K562 (cell line): ENCODE data around the gene HRC. TPM values are rescaled to one million over a fixed set of nuclear protein-coding genes. Genes with fewer than 3 reads are reported as not detected.

Experiments used
- ATAC-seq: fragments of 200-7000 bp; cut with Tn5 transposase; 3 replicates; pipeline ENCODE4 v1.9.1; 2020; ENCODE audit warnings: moderate library complexity
- BruUV-seq: library from RNA; stranded (reverse); fragments of 400-500 nt; replicated peaks from 2 replicates; lab custom pipeline; 2021; lab: Mats Ljungman, UMichigan
- CTCF ChIA-PET: fragments of 300-600 bp; formaldehyde crosslinking; extraction: SDS; loops from one replicate; lab custom pipeline; 2021; ENCODE audit warnings: low intra/inter-chr PET ratio; lab: Yijun Ruan, JAX
- POLR2A ChIA-PET: fragments of 300-600, 350-650 bp; sonication (Branson Sonifier 250); formaldehyde crosslinking; extraction: SDS; loops from one replicate; lab custom pipeline; 2021; ENCODE audit warnings: antibody characterized with exemption, inconsistent platforms; lab: Yijun Ruan, JAX
- DNase-seq, 4 experiments: peaks; one replicate each; pipeline versions ENCODE4 v3.0.0 to v3.0.0-alpha.2; 2011 to 2018; ENCODE audit warnings: low spot score in 3 of 4, mixed read lengths in 3 of 4; ENCODE audit errors: extremely low read depth in 1 of 4
- FAIRE-seq: peaks from 2 replicates; lab custom pipeline; 2011; peaks lifted over from hg19 to GRCh38; lab: Jason Lieb, UNC
- H2AFZ ChIP-seq: 2 replicates; pipeline ENCODE4 v1.6.0; 2011; ENCODE audit warnings: low read depth, low read length, control low read depth, inconsistent platforms
- H3K27ac ChIP-seq: fragments of 200-600 bp; 3 replicates; pipeline ENCODE4 v1.8.0; 2011; ENCODE audit warnings: low read depth, mild to moderate bottlenecking, control low read depth, inconsistent platforms, low read length, moderate library complexity, mixed read lengths; ENCODE audit errors: extremely low read depth
- H3K27me3 ChIP-seq, 2 experiments: fragments of 300-600 bp in 1 of 2; 2 replicates in 1 of 2; 3 replicates in 1 of 2; pipeline versions ENCODE4 v1.6.0 to v1.8.0; 2011; ENCODE audit warnings: inconsistent platforms in 2 of 2, low read length in 2 of 2, mild to moderate bottlenecking in 1 of 2, mixed read lengths in 1 of 2, moderate library complexity in 1 of 2; ENCODE audit not compliant: control insufficient read depth in 2 of 2, insufficient read depth in 2 of 2
- H3K36me3 ChIP-seq: fragments of 300-600 bp; 3 replicates; pipeline ENCODE4 v1.8.0; 2011; ENCODE audit warnings: mild to moderate bottlenecking, low read length, inconsistent platforms; ENCODE audit not compliant: control insufficient read depth, insufficient read depth
- H3K4me1 ChIP-seq, 2 experiments: fragments of 200-600 bp in 1 of 2; replicated peaks in 1 of 2; 2 replicates in 1 of 2; 3 replicates in 1 of 2; pipeline versions ENCODE4 v1.5.1 to v1.8.0; 2011; ENCODE audit warnings: inconsistent platforms in 2 of 2, low read length in 2 of 2, mild to moderate bottlenecking in 1 of 2, mixed read lengths in 1 of 2, moderate library complexity in 1 of 2; ENCODE audit not compliant: control insufficient read depth in 2 of 2, insufficient read depth in 2 of 2
- H3K4me2 ChIP-seq: 2 replicates; pipeline ENCODE4 v1.6.1; 2011; ENCODE audit warnings: low read length, control low read depth, inconsistent platforms, mixed read lengths; ENCODE audit not compliant: insufficient read depth
- H3K4me3 ChIP-seq: fragments of 200-600 bp; sonication (generic), shearing (Covaris generic); 2 replicates; pipeline ENCODE4 v1.5.1; 2016; ENCODE audit warnings: control low read depth, inconsistent platforms
- H3K79me2 ChIP-seq: fragments of 200-600 bp; 3 replicates; pipeline ENCODE4 v1.8.0; 2011; ENCODE audit warnings: low read length, inconsistent platforms; ENCODE audit not compliant: control insufficient read depth, insufficient read depth
- H3K9ac ChIP-seq, 2 experiments: 2 replicates each; pipeline versions ENCODE4 v1.6.0 to v1.6.1; 2011; ENCODE audit warnings: low read depth in 2 of 2, low read length in 2 of 2, control low read depth in 1 of 2, inconsistent platforms in 1 of 2, mild to moderate bottlenecking in 1 of 2, mixed read lengths in 1 of 2; ENCODE audit not compliant: insufficient read depth in 1 of 2
- H3K9me1 ChIP-seq: one replicate; pipeline ENCODE4 v1.6.0; 2011; ENCODE audit warnings: inconsistent platforms, mild to moderate bottlenecking, low read length, moderate library complexity; ENCODE audit not compliant: control insufficient read depth, insufficient read depth
- H3K9me3 ChIP-seq: replicated peaks from 2 replicates; pipeline ENCODE4 v1.5.1; 2011; ENCODE audit warnings: low read depth, low read length, inconsistent platforms; ENCODE audit not compliant: control insufficient read depth, insufficient read depth
- H4K20me1 ChIP-seq: replicated peaks from 2 replicates; pipeline ENCODE4 v1.6.1; 2011; ENCODE audit warnings: low read length, inconsistent platforms, mixed read lengths; ENCODE audit not compliant: control insufficient read depth, insufficient read depth
- CEBPB ChIP-seq: fragments of 450-650 bp; IDR thresholded peaks from 2 replicates; pipeline ENCODE4 v1.6.1; 2016; ENCODE audit warnings: missing genetic modification characterization, missing compliant biosample characterization
- ETV5 ChIP-seq: sonication (generic); formaldehyde crosslinking; IDR thresholded peaks from 2 replicates; pipeline ENCODE4 v1.4.0; 2020; ENCODE audit warnings: low read depth, mild to moderate bottlenecking, missing genetic modification reagents
- HNRNPK ChIP-seq: fragments of 200-400 bp; formaldehyde crosslinking; IDR thresholded peaks from one replicate; pipeline ENCODE4 v1.6.1; 2018; ENCODE audit warnings: mild to moderate bottlenecking, low read depth, low read length; ENCODE audit not compliant: poor library complexity, severe bottlenecking
- HNRNPLL ChIP-seq: fragments of 200-400 bp; formaldehyde crosslinking; IDR thresholded peaks from 2 replicates; pipeline ENCODE4 v1.6.1; 2017; ENCODE audit warnings: low read length, low read depth, mild to moderate bottlenecking; ENCODE audit not compliant: poor library complexity, severe bottlenecking
- KLF1 ChIP-seq: fragments of 450-650 bp; IDR thresholded peaks from 2 replicates; pipeline ENCODE4 v1.6.1; 2016; ENCODE audit warnings: missing genetic modification characterization, missing compliant biosample characterization
- PML ChIP-seq: IDR thresholded peaks from 2 replicates; pipeline ENCODE4 v1.6.1; 2012; ENCODE audit warnings: low read length, inconsistent platforms
- POLR2A ChIP-seq: fragments of 450-650 bp; conservative IDR thresholded peaks from 2 replicates; pipeline ENCODE4 v1.6.1; 2016
- POLR2B ChIP-seq: fragments of 450-650 bp; IDR thresholded peaks from 2 replicates; pipeline ENCODE4 v1.6.1; 2018; ENCODE audit warnings: low read depth; ENCODE audit not compliant: partially characterized antibody
- POLR2G ChIP-seq: fragments of 200-400 bp; formaldehyde crosslinking; IDR thresholded peaks from 2 replicates; pipeline ENCODE4 v1.6.1; 2017; ENCODE audit warnings: low read depth, mild to moderate bottlenecking, antibody characterized with exemption, low read length, moderate library complexity
- SUPT5H ChIP-seq: fragments of 450-650 bp; IDR thresholded peaks from 2 replicates; pipeline ENCODE4 v1.6.1; 2016
- ZFP36 ChIP-seq: fragments of 150-350 bp; IDR thresholded peaks from 2 replicates; pipeline ENCODE4 v1.6.1; 2018; ENCODE audit warnings: low read length, low read depth; ENCODE audit not compliant: partially characterized antibody
- ZNF316 ChIP-seq: fragments of 450-650 bp; IDR thresholded peaks from 2 replicates; pipeline ENCODE4 v1.6.1; 2016
- ZNF76 ChIP-seq: fragments of 250-450 bp; sonication (Bioruptor Pico); IDR thresholded peaks from 2 replicates; pipeline ENCODE4 v1.4.0; 2020; ENCODE audit warnings: mild to moderate bottlenecking, moderate library complexity, borderline replicate concordance
- ZNF79 ChIP-seq: fragments of 250-450 bp; sonication (Bioruptor Pico); IDR thresholded peaks from 2 replicates; pipeline ENCODE4 v1.4.0; 2020; ENCODE audit warnings: low read depth, mild to moderate bottlenecking, moderate library complexity
- WGBS: fragments of 100-300 bp; shearing (Covaris generic); methylation state at CpG from one replicate; pipeline ENCODE4 v1.1.6; 2016; ENCODE audit warnings: low coverage, mixed read lengths; ENCODE audit not compliant: insufficient coverage; ENCODE audit errors: missing lambda C conversion rate; 5-methylcytosine and 5-hydroxymethylcytosine counted together
- in situ Hi-C: fragments of 300-500 bp; cut with MboI; formaldehyde crosslinking; loops from 4 replicates; pipeline ENCODE4 v1.15.0; 2018; ENCODE audit warnings: inconsistent platforms, mixed read lengths
- intact Hi-C: fragments of 100-400 bp; cut with micrococcal nuclease; formaldehyde crosslinking; loops from 2 replicates; pipeline ENCODE4 v1.14.2; 2022
- polyA plus RNA-seq, 8 experiments: library from polyadenylated mRNA; depleted of rRNA in 4 of 8; stranded (reverse) in 5 of 8; unstranded in 3 of 8; fragments of >200 nt; fragmentation: Nextera tagmentation in 2 of 8; fragmentation: Illumina TruSeq in 1 of 8; extraction: Ambion mirVana in 2 of 8; extraction: Trizol in 1 of 8; gene quantifications; 2 replicates each; pipeline versions ENCODE4 v1.2.1 to v1.2.3, GENCODE V29; 2011 to 2014; ENCODE audit warnings: inconsistent platforms in 1 of 8, missing spikeins in 1 of 8
- total RNA-seq, 7 experiments: library from RNA; depleted of rRNA in 6 of 7; stranded (reverse); fragments of >200 nt in 6 of 7; fragmentation: Illumina TruSeq in 2 of 7; extraction: Trizol in 2 of 7; gene quantifications; 2 replicates each; pipeline versions ENCODE4 v1.2.1 to v1.2.3, GENCODE V29; 2011 to 2021; ENCODE audit warnings: low replicate concordance in 1 of 7
- TF ChIP-seq, protein P1 (sequence below): fragments of 450-650 bp; IDR thresholded peaks from 2 replicates; pipeline ENCODE4 v1.6.1; 2016

Gene HRC
- total and polyA plus RNA-seq, 9 of the 15 experiments (the other 6 are each of a cell fraction or from before 2014, with no cell fraction given): 0.66 to 18.7 (median 13.1) TPM

DNA sequence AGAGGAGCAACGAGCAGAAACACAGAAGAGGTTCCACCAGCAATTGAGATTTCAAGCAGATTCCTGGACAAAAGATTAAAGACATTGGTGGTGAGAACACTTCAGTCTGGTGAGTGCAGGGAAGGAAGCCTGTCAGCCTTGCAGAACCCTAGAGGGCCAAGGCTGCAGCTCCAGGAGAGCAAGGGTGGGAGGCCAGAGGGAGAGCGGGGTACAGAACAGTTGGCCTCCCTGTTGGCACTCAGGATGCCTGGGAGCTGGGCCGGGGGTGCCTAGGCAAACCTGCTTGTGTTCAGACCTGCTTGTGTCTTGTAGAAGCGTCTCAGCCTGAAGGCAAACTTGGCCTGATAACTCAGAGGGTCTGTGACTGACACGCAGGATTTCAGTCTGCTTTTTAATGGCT is 46.1 kb downstream of the HRC start:
- Histone ChIP-seq H3K79me2 (peaks cover 5% of the 10 kb centered on the region; the same call in 2 of the 3 replicates), H2AFZ (no peak overlapping the region), H3K9ac (no peak overlapping the region; a peak in 1 of 4 replicates), H3K4me1 (peaks cover 22 to 54% of the 10 kb centered on the region in 2 experiments), H3K9me3 (no peaks in the 10 kb centered on the region), H3K27ac (no peak overlapping the region), H3K9me1 (peaks cover 11% of the 10 kb centered on the region), H3K27me3 (no peaks in the 10 kb centered on the region), H3K4me2 (no peak overlapping the region), H3K4me3 (no peak overlapping the region), H4K20me1 (peaks cover 17% of the 10 kb centered on the region), H3K36me3 (peaks cover 59% of the 10 kb centered on the region)
- in situ Hi-C loops (no loop called here), intact Hi-C loops (no loop called here)
- no TSS peak for BruUV-seq
- ChIA-PET POLR2A (interaction anchor here (0.6 to 2.2 kb wide), 5 partner anchors 11 to 1640 kb away, joined by 3 to 12 read pairs (median 3); no protein-coding TSS in a partner anchor), CTCF (no interaction called here)
- FAIRE-seq (no peak), DNase-seq (no peak), ATAC-seq (0 out of 3 replicates have a peak, but pooled peaks have one; percentile 7)
- TF ChIP-seq HNRNPK (no peak), ZNF316 (no peak), POLR2A (peak; percentile 64), PML (0 out of 2 replicates have a peak, but pooled peaks have one; percentile 11), POLR2G (no peak), ZFP36 (no peak), CEBPB (tag) (no peak), HNRNPLL (no peak), ETV5 (CRISPR knock-in tag) (no peak), ZNF79 (CRISPR knock-in tag) (no peak), ZNF76 (no peak), SUPT5H (peak; percentile 67), POLR2B (peak; percentile 54), KLF1 (tag) (no peak)
- TF ChIP-seq, protein P1, sequence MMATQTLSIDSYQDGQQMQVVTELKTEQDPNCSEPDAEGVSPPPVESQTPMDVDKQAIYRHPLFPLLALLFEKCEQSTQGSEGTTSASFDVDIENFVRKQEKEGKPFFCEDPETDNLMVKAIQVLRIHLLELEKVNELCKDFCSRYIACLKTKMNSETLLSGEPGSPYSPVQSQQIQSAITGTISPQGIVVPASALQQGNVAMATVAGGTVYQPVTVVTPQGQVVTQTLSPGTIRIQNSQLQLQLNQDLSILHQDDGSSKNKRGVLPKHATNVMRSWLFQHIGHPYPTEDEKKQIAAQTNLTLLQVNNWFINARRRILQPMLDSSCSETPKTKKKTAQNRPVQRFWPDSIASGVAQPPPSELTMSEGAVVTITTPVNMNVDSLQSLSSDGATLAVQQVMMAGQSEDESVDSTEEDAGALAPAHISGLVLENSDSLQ: peak; percentile 43; the same call in 1 of the 2 replicates
- 64% methylated on average over 4 of the region's 5 CpGs for WGBS
